Neural progenitor cell (in vitro differentiated cells): ENCODE measurements around the gene NBAS.

Source experiments
- CTCF ChIP-seq: fragments of 200-600 bp; sonication (generic); IDR thresholded peaks from 2 replicates; pipeline ENCODE4 v1.5.1; 2017; ENCODE audit warnings: antibody characterized with exemption, mild to moderate bottlenecking
- EZH2 ChIP-seq: fragments of 200-600 bp; sonication (generic); IDR thresholded peaks from 2 replicates; pipeline ENCODE4 v1.6.1; 2017; ENCODE audit warnings: antibody characterized with exemption, mild to moderate bottlenecking, moderate library complexity
- EZH2phosphoT487 ChIP-seq: fragments of 200-600 bp; sonication (generic); IDR thresholded peaks from 2 replicates; pipeline ENCODE4 v1.6.1; 2017; ENCODE audit warnings: antibody characterized with exemption

DNA sequence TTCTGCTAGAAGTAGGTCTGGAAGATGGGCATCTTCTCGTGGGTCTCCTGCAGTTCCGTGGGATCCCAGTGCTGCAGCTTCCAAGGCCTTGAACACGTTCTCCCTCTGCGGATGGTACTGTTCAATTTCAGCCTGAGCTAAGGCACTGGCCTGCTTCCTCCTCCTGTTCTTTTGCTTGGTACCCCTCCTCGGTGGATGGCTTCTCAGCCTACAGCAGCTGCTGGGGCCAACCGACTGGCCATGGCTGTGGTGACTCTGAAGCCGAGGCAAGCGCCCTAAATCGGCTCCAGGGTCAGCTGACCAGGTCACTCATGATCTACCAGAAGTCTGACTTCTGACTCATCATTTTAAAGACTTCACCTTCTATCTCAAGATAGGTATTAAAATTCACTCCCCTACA, 150.2 kb downstream of the NBAS start:
- TF ChIP-seq CTCF (no peak), EZH2 (no peak), EZH2phosphoT487 (no peak)
